ENCODE results near the gene CNPY3.

CNPY3 gene

GRCh38 chr6:42978839-42979522 is 49.7 kb downstream of the CNPY3 start, which contains the start of gene PEX6:
Gene PEX6, minus strand, starts transcription at chr6:42979181. Its CDS starts 31 bp downstream, at chr6:42979150.
- Mint-ChIP-seq H3K27ac (peak within 1 kb of the TSS; percentile 94 to 97), H3K4me1 (peaks cover 64% of the 10 kb centered on the region), H3K4me3 (peak within 1 kb of the TSS; percentile 93 to 96), H3K9me3 (no peaks in the 10 kb centered on the region), H3K27me3 (no peaks in the 10 kb centered on the region)
- DNase-seq (peak; percentile 93), ATAC-seq (peak; percentile 97)

GRCh38 chr6:42979523-42980177 is 50.4 kb downstream of the CNPY3 start:
- H3K4me3 Mint-ChIP-seq = peak overlapping the region; percentile 93 to 96
- H3K27me3 Mint-ChIP-seq = no peaks in the 10 kb centered on the region
- DNase-seq (no peak), ATAC-seq (peak; percentile 23)
- H3K9me3 Mint-ChIP-seq = no peaks in the 10 kb centered on the region
- peak overlapping the region; percentile 94 to 97 for H3K27ac Mint-ChIP-seq
- peaks cover 63% of the 10 kb centered on the region for H3K4me1 Mint-ChIP-seq

- ATAC-seq = no peak
- Mint-ChIP-seq H3K27ac (no peak overlapping the region), H3K4me1 (peaks cover 61% of the 10 kb centered on the region), H3K4me3 (no peak overlapping the region), H3K9me3 (no peaks in the 10 kb centered on the region), H3K27me3 (no peaks in the 10 kb centered on the region)
- no peak for DNase-seq
Measured at GRCh38 chr6:42981836-42982235, 52.6 kb downstream of the CNPY3 start.

GRCh38 chr6:42984001-42984923 is 55.0 kb downstream of the CNPY3 start, which contains the start of gene PPP2R5D:
Gene PPP2R5D, plus strand, starts transcription at chr6:42984570. Its CDS starts 108 bp downstream, at chr6:42984678.
- peak; percentile 95 to 98 for DNase-seq
- ATAC-seq = peak; percentile 94
- Mint-ChIP-seq H3K9me3 (no peaks in the 10 kb centered on the region), H3K4me3 (peak within 1 kb of the TSS; percentile 92), H3K27me3 (no peaks in the 10 kb centered on the region), H3K4me1 (peaks cover 62% of the 10 kb centered on the region), H3K27ac (peak within 1 kb of the TSS; percentile 94)

- Mint-ChIP-seq H3K27me3 (no peaks in the 10 kb centered on the region), H3K27ac (peak overlapping the region; percentile 71 to 94), H3K4me1 (peaks cover 56% of the 10 kb centered on the region), H3K9me3 (no peaks in the 10 kb centered on the region), H3K4me3 (peak overlapping the region; percentile 92)
- ATAC-seq = no peak
- no peak for DNase-seq
Measured at GRCh38 chr6:42984924-42985475, 55.7 kb downstream of the CNPY3 start.

GRCh38 chr6:42987533-42988451 is 58.5 kb downstream of the CNPY3 start:
- Mint-ChIP-seq H3K9me3 (no peaks in the 10 kb centered on the region), H3K27me3 (no peaks in the 10 kb centered on the region), H3K4me1 (peaks cover 50% of the 10 kb centered on the region), H3K27ac (no peak overlapping the region), H3K4me3 (no peak overlapping the region)
- ATAC-seq (no peak), DNase-seq (no peak)

GRCh38 chr6:42988486-42989020 is 59.3 kb downstream of the CNPY3 start:
- no peak overlapping the region for H3K4me3 Mint-ChIP-seq
- peaks cover 48% of the 10 kb centered on the region for H3K4me1 Mint-ChIP-seq
- H3K27ac Mint-ChIP-seq = no peak overlapping the region
- ATAC-seq = no peak
- no peaks in the 10 kb centered on the region for H3K27me3 Mint-ChIP-seq
- no peaks in the 10 kb centered on the region for H3K9me3 Mint-ChIP-seq
- DNase-seq = no peak

Data from stimulated activated naive CD8-positive, alpha-beta T cell treated with anti-CD3 and anti-CD28 coated beads, Interleukin-15, amount 100 ng/mL, for 72 hours (primary cell).